Left cardiac atrium (tissue), 4 donors: Measurements from ENCODE around the gene NCOA3. TPM values are rescaled to one million over a fixed set of nuclear protein-coding genes. Genes with fewer than 3 reads are reported as not detected.
A peak's percentile ranks its signal among the peaks of the same experiment; 100 is the strongest.

Source experiments
- ATAC-seq, 2 donors: fragments of 200-7000 bp; cut with Tn5 transposase; one replicate each; pipeline ENCODE4 v1.9.1; 2020; ENCODE audit warnings: mild to moderate bottlenecking in 2 of 2, moderate library complexity in 2 of 2
- DNase-seq: peaks from one replicate; pipeline ENCODE4 v3.0.0-alpha.2; 2020
- intact Hi-C, 2 donors: fragments of 100-400 bp; cut with DNase I; formaldehyde crosslinking; loops; one replicate each; pipeline versions ENCODE4 v1.14.1 to v1.15.1; 2022 to 2023
- total RNA-seq, 2 donors: library from RNA; stranded (reverse); fragmentation: NEBNext Ultra II Directional; extraction: Animal tissue kit (Norgen Biotek cat#: 25700); gene quantifications; one replicate each; pipeline ENCODE4 v1.2.1, GENCODE V29; 2021
- donor health status: DM: no; HTN: yes; CAD: no.
- donor health status: DM: no; HTN: yes; CAD: no; lungs with severe emphysema.
- donor health status: DM: yes; HTN: yes; CAD: no.
- donor health status: Dilated cardiomyopathy.

Gene NCOA3
- total RNA-seq, 2 donors from 2014 or later: 18.6 to 25.2 TPM

DNA sequence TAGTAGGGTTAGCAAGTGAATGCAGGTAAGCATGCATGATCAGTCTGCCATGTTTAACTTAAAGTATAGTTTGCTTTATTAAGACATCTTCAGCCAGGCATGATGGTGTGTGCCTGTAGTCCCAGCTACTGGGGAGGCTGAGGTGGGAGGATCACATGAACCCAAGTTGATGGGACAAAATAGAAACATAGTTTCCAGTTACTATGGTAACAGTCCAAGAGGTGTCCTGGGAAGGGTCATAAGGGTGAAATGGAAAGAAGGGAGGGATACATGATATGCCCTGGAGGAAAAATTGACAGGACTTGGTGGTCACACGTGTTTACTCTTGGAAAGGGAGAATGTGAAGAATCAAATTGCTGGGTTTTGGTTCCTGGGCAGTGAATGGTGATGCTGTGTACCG lies 143.9 kb downstream of the NCOA3 start:
- ATAC-seq (no peak), DNase-seq (no peak)
- intact Hi-C loops: no loop called here

DNA sequence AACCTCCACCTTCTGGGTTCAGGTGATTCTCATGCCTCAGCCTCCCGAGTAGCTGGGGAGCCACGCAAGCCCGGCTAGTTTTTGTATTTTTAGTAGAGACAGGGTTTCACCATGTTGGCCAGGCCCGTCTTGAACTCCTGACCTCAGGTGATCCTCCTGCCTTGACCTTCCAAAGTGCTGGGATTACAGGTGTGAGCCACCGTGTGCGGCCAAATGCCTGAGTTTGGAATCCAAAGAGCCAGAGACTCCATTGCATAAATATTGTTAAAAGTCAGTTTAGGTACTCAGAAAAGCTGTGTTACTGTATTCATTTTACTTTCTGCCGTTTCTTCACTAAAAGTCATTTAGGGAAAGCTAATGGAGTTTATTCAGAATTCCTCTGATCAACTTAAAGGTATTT lies 146.3 kb downstream of the NCOA3 start:
- intact Hi-C loops: no loop called here
- ATAC-seq (no peak), DNase-seq (no peak)

DNA sequence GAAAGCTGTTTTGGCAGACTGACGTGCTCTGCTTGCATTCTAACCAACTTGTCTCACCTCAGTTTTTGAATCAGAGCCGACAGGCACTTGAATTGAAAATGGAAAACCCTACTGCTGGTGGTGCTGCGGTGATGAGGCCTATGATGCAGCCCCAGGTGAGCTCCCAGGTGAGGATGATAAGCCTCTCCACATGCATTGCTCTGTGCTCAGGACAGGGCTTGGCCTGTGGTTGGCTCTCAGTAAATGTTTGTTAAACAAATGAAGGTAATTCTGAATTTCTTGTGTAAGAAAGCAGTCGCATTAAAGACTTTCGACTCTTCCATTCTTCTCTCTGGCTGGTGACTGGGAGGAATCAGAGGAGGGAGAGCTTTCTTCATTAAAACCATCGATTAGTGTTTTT lies 147.3 kb downstream of the NCOA3 start:
- no peak for DNase-seq
- no peak for ATAC-seq
- intact Hi-C loops: no loop called here

DNA sequence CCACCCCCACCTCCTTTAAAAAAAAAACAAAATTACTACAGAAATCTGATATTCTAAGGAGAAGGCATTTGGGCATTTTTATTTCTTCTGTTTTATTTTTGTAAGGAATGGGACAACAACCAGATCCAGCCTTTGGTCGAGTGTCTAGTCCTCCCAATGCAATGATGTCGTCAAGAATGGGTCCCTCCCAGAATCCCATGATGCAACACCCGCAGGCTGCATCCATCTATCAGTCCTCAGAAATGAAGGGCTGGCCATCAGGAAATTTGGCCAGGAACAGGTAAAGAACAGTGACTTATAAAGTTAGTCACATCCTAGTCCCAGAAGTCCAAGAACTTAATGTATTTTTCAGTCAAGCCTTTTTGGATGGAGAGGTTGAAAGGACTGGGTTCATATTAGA lies 150.6 kb downstream of the NCOA3 start:
- ATAC-seq (no peak), DNase-seq (no peak)
- intact Hi-C loops: no loop called here

DNA sequence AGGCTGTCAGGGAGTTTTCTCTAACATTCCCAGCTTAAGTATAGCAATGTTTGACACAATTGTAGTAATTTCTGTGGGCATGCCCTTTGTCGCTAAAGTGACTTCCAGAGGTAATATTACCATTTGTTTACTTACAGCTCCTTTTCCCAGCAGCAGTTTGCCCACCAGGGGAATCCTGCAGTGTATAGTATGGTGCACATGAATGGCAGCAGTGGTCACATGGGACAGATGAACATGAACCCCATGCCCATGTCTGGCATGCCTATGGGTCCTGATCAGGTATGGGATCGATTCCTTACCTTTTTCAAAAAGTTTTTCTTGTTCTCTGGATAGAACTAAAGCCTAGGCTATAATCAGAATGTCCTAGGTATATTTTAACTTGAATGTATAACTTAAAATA lies 151.1 kb downstream of the NCOA3 start:
- intact Hi-C loops: no loop called here
- no peak for ATAC-seq
- no peak for DNase-seq

DNA sequence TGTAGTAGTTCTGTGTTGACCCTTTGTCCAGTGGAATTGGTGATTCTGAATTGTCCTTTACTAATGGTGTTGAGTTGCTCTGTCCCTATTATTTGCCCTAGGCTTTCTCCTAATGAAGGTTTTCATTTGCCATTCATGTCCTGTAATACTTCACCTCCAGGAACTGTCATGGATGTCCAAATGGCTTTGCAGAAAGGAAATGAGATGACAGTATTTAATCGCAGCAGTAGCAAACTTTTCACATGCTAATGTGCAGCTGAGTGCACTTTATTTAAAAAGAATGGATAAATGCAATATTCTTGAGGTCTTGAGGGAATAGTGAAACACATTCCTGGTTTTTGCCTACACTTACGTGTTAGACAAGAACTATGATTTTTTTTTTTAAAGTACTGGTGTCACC lies 152.2 kb downstream of the NCOA3 start:
- intact Hi-C loops: no loop called here
- DNase-seq (no peak), ATAC-seq (no peak)

DNA sequence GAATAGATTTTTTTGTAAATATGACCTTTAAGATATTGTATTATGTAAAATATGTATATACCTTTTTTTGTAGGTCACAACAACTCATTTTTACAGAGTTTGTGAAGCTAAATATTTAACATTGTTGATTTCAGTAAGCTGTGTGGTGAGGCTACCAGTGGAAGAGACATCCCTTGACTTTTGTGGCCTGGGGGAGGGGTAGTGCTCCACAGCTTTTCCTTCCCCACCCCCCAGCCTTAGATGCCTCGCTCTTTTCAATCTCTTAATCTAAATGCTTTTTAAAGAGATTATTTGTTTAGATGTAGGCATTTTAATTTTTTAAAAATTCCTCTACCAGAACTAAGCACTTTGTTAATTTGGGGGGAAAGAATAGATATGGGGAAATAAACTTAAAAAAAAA lies 152.7 kb downstream of the NCOA3 start:
- ATAC-seq (no peak), DNase-seq (no peak)
- intact Hi-C loops: no loop called here

DNA sequence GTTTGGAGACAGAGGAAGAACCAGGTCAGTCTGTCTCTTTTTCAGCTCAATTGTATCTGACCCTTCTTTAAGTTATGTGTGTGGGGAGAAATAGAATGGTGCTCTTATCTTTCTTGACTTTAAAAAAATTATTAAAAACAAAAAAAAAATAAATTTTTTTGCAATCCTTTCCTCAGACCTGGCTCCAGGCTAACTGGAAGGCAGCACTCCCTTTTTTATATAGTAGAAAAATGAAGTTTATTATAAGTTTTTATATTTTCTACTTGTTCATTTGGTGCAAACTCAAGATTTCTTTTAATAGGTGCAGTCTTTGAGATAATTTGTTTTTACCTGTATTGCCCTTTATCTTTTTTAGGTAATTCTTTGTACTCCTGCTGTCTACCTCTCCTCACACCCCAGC lies 153.9 kb downstream of the NCOA3 start:
- DNase-seq (no peak), ATAC-seq (no peak)
- intact Hi-C loops: no loop called here

DNA sequence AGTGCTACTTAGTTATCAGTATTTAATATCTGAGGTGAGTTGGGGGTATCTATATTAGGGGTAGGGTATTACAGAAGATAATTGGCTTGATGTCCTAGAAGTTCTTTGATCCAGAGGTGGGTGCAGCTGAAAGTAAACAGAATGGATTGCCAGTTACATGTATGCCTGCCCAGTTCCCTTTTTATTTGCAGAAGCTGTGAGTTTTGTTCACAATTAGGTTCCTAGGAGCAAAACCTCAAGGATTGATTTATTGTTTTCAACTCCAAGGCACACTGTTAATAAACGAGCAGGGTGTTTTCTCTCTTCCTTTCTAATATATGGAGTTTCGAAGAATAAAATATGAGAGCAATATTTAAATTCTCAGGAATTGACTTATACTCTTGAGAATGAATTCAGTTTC lies 154.6 kb downstream of the NCOA3 start:
- intact Hi-C loops: no loop called here
- ATAC-seq: no peak

DNA sequence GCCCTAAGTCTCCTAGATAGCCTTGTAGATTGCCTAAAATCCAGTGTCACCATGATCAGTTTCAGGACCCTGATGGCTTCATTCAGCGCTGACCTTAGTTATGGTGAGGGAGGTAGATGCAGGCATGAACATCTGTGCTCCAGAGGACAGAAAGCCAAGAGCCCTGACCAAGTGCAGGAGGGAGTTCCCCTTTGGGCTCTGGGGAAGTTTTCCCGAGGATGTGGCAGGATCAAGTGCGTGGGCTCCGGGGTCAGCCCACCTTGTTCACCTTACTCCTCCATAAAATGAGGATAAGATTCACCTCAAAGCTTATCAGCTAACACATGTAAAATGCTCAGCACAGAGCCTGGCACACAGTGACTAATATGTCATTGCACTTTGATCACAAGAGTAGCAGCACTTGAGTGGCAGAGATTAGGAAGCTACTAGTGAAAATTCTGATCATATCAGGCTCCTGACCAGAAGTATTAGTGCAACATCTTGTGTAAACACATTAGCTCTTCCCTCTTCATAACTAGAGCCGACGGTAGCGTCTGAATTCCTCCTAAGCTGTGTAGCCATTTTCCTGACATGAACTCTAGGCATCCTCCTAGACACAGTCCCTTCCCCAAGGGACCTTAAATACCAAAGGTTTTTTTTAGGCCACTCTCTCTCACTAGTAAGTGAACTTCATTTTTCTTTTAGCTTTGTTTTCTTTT lies 158.4 kb downstream of the NCOA3 start:
- no peak for DNase-seq
- intact Hi-C loops: loop anchor here in 1 of 2 donors (5.0 kb wide), 1 partner anchor 962 kb away; no protein-coding TSS in a partner anchor
- no peak for ATAC-seq

More for the DNA sequence above, 154.6 kb downstream of the NCOA3 start:
- no peak for DNase-seq

DNA sequence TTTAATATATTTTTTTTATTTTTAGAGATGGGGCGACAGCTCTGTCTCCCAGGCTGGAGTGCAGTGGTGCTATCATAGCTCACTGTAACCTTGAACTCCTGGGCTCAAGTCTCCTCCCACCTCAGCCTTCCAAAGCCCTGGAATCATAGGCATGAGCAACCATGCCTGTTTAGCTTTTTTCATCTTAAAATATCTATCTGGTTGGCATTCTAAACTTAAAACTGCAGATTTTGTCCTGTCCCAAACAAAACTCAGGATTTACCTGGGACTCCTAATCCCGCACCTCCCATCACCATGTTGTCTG lies 158.9 kb downstream of the NCOA3 start:
- ATAC-seq (no peak), DNase-seq (no peak)
- intact Hi-C loops: loop anchor here in 1 of 2 donors (5.0 kb wide), 1 partner anchor 962 kb away; no protein-coding TSS in a partner anchor

DNA sequence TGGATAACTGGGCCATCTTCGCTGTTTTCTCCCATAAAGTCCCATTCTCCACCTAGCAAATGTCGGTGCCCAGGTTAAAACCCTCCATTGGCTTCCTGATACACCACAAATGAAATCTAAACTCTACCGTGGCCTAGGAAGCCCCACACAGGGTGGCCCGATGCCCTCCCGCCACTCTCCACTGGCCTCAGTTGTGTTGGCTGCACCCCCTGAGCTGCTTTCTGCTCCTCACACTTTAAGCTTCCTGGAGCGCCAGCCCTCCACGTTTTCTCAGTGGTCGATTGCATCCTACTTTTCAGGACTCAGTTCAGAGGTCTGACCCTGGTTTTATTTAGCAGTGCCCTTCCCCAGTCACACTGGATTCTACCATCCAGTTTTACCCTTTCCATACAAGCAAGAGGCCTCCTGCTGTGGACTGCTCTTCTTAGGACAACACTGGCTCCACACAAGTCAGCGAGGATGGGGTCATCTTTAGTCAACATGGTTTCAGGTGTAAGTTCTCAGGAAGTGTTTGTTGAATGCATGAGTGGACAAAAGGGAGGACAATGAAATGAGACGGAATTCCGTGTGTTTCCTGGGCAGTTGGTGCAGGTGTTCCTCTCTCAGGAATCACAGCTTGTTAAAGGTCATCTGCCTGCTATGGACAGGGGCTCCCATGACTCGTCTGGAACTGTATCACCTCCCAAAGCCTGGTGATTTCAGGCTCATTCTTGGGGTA lies 159.5 kb downstream of the NCOA3 start:
- intact Hi-C loops: loop anchor here in 1 of 2 donors (5.0 kb wide), 1 partner anchor 961 kb away; no protein-coding TSS in a partner anchor
- ATAC-seq (no peak), DNase-seq (no peak)

DNA sequence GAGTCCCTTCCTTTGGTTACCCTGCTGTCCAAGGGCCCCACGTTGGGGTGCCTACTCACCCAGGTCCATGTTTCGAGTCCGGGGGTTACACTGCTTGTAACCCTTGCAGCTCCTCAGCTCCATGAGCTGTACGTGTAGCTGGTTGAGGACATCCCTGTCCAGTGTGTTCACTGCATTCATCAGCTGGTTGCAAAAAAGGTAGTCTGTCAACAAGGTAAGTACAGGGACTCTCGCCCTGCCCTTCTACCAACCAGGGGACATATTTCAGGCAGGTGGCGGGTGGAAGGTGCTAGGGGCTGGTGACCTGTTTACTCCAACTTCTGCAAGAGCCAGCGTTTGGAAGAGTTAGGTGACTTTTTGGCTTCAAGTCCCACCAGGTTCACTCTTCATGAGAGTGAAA lies 160.0 kb downstream of the NCOA3 start:
- intact Hi-C loops: loop anchor here in 1 of 2 donors (5.0 kb wide), 1 partner anchor 961 kb away; no protein-coding TSS in a partner anchor
- ATAC-seq: no peak
- no peak for DNase-seq

DNA sequence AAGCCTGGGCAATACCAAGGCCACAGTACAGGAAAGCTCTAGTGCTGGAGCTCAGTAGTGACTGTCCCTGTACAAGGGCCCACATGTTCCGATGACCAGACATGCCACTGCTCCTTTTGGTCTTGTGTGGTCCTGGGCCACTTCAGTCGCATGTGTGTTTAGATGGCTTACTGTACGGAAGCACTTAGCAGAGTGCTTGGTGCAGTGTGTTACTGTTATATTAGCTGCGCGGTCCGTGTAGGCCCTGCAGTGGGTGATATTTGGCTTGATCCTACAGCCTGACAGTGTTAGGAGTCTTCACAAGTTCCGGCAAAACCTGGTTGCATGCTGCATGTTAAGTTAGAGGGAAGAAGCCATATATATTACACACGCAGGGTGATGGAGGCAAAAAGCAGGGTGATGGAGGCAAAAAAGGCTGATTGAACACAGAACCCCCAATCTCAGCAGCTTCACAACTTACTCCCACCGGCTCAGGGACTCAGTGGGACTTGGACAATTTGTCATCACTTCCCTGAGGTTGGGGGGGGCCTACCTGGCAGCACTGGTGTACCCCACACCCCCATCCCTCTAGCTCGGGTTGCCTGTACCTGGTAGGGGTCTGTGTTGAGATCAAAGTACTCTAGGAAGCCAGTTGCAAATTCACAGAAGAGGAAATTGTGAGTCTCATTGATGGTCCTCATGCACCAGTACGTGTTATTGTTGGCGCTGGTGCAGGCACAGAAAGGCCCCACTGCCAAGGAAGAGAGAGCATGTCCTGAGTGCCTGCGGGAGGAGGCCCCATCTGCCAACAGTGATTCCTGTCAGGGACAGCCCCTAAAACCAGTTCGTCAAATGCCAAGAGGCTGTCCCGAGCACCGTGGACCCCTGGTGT lies 161.0 kb downstream of the NCOA3 start:
- intact Hi-C loops: loop anchor here (1.0 to 5.0 kb wide), 2 partner anchors 958 to 960 kb away; no protein-coding TSS in a partner anchor
- ATAC-seq (no peak), DNase-seq (no peak)

DNA sequence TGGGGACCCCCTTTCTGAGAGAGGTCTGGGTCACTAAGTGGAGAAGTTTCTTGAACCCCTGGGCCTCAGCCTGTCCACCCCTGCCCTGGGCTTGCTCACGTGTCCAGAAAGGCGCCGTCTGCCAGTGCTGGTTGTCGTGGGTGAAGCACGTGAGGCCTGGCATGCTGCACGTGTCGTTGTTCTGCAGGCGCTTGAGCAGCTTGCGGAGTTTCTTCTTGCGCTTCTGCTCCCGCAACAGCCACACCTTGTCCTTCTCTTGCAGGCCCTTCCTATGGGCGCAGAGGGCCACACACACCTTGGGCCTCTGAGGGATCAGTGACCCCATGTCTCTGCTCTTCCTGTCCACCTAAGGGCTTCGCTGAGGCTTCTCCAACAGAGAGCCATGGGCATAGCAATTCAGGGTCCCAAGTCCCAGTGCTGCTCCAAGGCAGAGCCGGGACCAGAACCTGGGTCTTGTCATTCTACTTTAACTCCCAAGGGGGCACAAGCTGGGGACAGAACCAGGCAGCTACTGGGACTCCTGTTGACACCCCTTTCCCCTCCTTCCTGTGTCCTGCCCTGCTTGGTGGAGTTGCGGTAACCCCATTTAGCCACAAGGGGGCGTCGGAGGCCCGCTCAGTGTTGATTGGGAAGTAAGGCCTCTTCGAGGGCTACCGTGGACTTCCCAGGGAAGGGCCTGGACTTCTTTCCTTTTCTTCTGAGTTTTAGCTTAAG lies 161.8 kb downstream of the NCOA3 start:
- DNase-seq (peak; percentile 76), ATAC-seq (peak; percentile 81 to 84)
- intact Hi-C loops: loop anchor here (1.0 to 5.0 kb wide), 2 partner anchors 957 to 959 kb away; no protein-coding TSS in a partner anchor

DNA sequence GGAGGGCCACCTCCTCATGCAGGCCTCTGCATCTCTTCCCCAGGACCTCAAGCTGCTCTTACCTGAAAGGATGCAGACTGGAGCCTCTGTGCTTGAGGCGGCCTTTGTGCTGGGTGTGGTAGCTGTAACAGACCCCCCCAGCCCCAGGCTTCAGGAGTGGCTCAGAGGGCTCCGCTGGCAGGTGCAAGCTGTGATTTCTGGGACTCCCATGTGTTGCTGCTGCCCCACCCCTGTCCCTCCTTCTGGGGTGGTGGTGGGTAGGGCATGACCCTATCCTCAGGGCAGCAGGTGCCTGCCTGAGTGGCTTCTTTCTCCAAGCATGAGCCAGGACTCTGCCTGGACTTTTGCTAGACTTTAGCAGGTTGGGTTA lies 162.4 kb downstream of the NCOA3 start:
- intact Hi-C loops: loop anchor here in 1 of 2 donors (5.0 kb wide), 1 partner anchor 958 kb away; no protein-coding TSS in a partner anchor
- ATAC-seq (peak; percentile 7 to 10), DNase-seq (no peak)

DNA sequence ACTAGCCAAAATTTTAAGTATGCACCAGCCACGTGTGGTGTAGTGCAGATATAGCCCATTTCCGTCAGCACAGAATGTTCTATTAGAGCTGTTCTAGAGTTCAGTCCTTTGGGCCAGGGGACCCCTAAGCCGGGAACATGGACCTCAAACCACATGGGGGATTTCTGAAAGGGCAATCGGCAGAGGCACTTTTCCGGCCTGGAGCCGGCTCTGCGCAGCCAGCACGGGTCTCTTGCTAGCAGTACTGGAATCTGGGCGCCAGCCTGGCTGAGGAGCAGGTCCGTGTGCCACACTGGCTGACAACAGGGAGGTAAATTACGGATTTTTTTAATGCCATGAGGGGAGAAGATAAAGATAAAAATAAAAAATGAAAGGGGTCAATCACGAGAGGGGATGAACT lies 163.1 kb downstream of the NCOA3 start:
- intact Hi-C loops: loop anchor here in 1 of 2 donors (5.0 kb wide), 1 partner anchor 958 kb away; no protein-coding TSS in a partner anchor
- DNase-seq (no peak), ATAC-seq (no peak)

DNA sequence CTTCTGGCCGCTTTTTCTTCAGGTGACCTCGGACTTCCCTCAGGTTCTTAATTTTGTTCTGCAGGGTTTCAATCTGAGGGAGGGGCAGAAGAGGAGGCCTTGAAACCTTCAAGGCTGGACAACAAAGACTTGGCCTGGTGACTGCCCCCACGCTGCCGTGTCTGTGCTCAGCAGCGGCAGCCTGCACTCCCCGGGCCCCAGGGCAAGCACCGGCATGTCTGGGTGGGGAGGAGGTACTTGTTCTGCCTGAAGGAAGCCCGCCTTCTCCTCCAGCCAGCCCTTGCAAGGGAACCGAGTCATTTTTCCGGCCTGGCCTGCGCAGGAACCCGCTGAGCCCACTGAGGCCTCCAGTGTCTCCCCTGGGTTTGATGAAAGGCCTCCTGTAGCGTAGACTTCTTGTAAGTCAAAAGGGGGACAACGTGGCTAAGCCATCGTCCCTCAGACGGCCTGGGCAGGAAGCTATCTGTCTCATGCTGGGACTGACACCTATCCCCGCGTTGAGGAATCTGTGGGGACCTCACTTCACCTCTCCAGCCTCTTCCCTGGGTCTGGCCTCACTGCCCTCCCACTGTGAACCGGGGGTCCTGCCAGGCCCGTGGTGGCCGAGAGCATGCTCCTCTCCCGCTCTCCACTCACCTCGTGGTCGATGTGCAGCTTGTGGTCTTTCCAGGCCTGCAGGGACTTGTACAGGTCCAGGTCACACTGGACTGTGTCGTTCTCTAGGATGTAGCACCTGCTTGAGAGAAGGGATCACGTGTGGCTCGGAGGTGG lies 163.7 kb downstream of the NCOA3 start:
- intact Hi-C loops: no loop called here
- ATAC-seq (no peak), DNase-seq (no peak)
